DND-41 (cell line): ENCODE measurements around the gene PGAP3.

Experiments used
- CTCF ChIP-seq: IDR thresholded peaks from 2 replicates; pipeline ENCODE4 v1.5.1; 2012; ENCODE audit warnings: borderline replicate concordance, low read length, moderate library complexity, mild to moderate bottlenecking; ENCODE audit not compliant: poor library complexity, severe bottlenecking; ENCODE audit errors: extremely low read depth
- EZH2 ChIP-seq: IDR thresholded peaks from 3 replicates; pipeline ENCODE4 v1.6.1; 2012; ENCODE audit warnings: borderline replicate concordance, low read depth, mild to moderate bottlenecking, moderate library complexity, low read length, inconsistent platforms; ENCODE audit not compliant: severe bottlenecking

- no peak for TF ChIP-seq CTCF
- TF ChIP-seq EZH2 = no peak
Observed at GRCh38 chr17:39629494-39629880, 58.4 kb downstream of the PGAP3 start.
